OCI-M2 (cell line): ENCODE results near the gene C6orf132.
"Not testable (repeated sequence)": the region's sequence is repeated elsewhere in the genome, so short reads cannot be mapped to it uniquely, and the experiment has no call there.

Experiments
- DNase-seq: peaks from one replicate; lab custom pipeline; 2025; ENCODE audit not compliant: unreplicated experiment; lab: John Stamatoyannopoulos, UW

C6orf132 gene

DNA sequence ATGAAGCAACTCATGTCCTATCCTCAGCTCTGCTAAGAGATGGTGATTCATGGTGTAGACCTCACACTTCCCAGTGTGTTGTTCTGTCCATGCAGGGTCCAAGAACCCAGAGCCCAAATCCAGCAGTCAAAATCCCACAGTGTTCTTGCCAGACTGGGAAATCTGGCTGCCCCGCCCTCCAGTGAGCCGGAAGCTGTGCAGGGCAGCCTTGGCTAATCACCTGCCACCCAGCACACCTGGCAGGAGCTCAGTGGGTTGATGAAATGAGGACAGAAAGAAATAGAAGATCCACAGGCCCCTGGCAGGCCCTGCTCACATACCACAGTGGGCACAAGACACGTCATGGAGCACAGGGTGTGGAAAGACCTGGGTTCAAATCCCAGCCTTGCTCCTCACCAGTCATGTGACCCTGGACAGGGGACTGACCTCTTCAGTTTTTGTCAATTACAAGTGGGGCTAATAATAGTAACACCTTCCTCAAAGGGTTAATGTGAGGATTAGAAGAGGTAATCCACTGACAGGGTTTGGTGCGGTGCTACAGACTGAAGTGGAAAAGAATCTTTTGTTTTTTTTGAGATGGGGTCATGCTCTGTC lies 17.1 kb upstream of the C6orf132 start:
- DNase-seq: no peak

DNA sequence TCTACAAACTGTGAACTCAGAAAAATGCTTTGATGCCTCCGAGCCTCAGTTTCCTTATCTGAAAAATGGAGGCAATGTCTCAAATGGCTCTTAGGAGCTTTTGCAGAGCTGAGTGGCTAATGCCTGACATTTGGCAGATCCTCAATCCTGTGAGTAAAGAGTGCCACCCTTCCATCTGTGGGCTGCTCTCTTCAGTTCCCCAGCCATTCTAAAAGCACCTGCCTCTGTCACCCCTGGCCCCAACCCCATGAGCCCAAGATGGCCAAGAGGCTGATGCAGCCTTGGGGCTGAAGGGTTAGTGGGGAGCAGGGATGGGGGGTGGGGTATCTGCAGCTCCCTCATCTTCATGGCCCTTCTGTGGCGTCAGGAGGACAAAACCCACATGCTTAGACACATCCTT lies 16.2 kb upstream of the C6orf132 start:
- DNase-seq: no peak

DNA sequence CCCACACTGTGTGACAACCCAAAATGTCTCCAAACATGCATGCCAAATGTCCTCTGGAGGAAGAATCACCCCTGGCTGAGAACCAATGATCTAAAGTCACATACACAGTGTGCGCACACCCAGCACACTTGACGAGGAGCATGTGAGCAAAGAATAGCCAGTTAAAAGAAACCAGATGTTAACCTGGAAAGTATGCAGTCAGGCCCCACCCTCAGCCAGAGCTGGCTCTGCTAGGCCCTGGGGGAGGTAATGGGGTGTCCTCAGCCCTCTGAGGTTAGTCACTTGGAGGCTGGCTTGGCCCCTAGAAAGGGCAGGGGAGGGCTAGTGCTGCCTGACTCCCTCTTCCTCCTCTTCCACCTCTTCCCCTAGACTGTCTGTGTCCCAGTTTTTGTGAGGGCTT lies 15.6 kb upstream of the C6orf132 start:
- no peak for DNase-seq

- DNase-seq: no peak
Measured at GRCh38 chr6:42156638-42157037, 14.2 kb upstream of the C6orf132 start.

DNA sequence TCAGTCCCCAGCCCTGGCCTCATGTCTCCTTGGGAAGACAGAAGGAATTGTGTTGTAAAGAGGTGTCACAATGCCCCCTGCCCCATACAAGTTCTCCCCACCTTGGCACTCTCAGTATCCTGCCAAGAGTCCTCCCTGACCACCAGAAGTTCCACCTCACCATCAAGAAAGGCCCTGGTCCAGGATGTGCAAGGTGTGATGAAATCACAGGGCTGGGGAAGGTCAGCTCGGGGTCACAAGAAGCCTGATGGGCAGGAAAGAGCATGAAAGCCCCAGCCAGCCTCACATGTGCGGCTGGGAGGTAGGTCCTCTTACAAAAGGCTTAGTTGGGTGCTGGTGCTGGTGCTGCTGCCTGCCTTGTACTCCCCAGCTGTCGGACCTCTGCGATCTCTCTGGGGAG lies 12.9 kb upstream of the C6orf132 start:
- DNase-seq: no peak

- no peak for DNase-seq
Measured at GRCh38 chr6:42154461-42155209, 12.2 kb upstream of the C6orf132 start.

- DNase-seq: no peak
Measured at GRCh38 chr6:42153921-42154320, 11.5 kb upstream of the C6orf132 start.

DNA sequence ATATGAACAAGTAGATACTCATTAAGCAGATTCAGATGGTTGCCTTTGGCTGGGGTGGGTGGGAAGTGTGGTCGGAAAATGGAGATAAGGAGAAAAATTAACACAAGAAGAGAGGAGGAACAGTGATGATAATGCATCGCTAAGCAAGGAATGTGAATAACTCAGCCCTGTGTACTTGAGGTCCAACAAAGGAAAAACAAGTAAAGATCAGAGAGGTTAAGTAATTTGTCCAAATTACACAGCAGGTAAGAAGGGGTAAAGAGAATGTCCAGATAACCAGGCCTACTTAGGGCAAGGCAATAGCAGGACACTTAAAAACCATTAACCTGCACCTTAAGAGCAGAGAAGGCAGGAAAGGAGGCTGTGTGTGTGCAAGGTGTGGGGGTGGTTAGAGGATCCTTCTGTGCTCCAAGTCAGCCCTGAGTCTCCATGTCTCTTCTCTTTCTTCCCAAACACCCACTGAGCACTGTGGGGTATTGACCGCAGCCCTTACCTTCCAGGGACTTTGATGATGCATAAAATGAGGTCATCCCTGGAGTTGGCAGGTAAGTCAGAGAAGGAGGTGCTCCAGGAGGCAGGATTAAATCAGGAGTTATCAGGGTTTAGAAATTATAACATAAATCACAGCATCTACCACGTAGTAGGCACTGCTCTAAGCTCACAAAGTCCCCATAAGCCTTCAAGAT lies 10.3 kb upstream of the C6orf132 start:
- not testable (repeated sequence) for DNase-seq

GRCh38 chr6:42152024-42152423 lies 9.6 kb upstream of the C6orf132 start:
- DNase-seq: no peak

- no peak for DNase-seq
Measured at GRCh38 chr6:42150254-42150653, 7.8 kb upstream of the C6orf132 start.

- no peak for DNase-seq
Measured at GRCh38 chr6:42148058-42148457, 5.6 kb upstream of the C6orf132 start.

GRCh38 chr6:42147138-42147562 lies 4.7 kb upstream of the C6orf132 start:
- no peak for DNase-seq

DNA sequence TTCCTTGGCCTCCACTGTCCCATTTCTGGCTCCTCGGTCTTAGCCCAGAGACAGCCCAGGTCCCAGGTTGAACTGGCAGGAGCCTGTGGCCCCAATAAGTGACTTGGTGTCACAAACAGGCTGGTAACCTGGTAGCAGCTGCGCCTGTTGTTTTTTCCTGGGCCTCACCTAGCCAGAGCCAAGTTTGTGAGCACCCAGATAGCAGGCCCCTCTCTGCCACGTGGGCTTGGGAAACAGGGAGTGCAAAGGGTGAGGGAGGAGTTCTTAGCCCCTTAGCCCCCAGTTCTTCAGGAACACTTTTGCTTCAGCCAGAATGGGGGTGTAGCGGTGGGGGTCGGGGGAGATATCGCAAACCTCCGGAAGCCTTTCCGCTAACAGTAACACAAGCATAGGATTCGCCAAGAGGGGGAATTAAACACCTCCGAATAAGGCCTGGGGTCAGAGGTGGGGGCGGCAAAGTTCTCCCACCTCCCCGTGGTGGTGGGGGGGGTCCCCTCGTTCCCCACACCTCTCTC lies 760 bp downstream of the C6orf132 start:
- no peak for DNase-seq

- DNase-seq: no peak
Measured at GRCh38 chr6:42140756-42141602, 1.4 kb downstream of the C6orf132 start.

GRCh38 chr6:42140032-42140431 lies 2.4 kb downstream of the C6orf132 start:
- DNase-seq: no peak

DNA sequence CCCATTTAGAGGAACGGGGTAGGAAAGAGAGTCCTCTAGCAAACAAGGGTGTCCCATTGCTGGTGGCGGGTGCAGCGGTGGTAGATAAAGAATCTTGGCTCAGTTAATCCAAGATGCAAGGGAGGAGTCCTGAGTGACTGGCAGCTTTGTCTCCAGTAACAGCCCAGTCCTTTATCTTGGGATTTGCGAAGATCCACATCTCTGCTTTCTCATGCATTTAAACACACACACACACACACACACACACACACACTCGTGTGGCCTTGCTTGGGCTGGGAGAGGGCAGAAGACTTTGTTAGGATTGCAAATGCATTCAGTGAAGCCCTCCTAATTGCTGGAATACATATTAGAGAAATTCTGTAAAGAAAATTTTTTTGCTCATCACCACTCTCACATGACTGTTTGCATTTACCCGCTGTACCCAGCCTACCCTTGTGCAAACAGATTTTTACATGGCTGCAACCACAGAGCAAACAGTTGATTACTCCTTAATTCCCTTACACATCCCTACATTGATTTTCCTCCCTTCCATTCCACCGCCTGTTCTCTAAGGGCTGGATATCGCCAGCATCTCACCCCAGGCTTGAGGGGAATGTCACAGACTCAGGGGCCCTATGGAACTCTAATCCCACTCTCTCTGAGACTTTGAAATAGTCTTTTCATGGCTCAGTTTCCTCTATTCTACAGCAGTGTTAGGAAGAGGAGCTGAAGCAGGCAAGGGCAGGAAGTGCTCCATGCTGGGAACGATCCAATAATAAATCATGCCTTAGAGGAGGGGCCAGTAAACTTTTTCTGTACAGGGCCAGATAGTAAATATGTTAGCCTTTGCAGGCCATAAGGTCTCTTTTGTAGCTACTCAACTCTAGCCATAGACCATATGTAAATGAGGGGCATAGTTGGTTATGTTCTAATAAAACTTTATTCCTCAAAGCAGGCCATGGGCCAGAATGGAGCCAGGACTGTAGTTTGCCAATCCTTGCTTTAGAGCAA lies 3.5 kb downstream of the C6orf132 start:
- DNase-seq: no peak

GRCh38 chr6:42138190-42138589 lies 4.2 kb downstream of the C6orf132 start:
- DNase-seq: no peak

DNA sequence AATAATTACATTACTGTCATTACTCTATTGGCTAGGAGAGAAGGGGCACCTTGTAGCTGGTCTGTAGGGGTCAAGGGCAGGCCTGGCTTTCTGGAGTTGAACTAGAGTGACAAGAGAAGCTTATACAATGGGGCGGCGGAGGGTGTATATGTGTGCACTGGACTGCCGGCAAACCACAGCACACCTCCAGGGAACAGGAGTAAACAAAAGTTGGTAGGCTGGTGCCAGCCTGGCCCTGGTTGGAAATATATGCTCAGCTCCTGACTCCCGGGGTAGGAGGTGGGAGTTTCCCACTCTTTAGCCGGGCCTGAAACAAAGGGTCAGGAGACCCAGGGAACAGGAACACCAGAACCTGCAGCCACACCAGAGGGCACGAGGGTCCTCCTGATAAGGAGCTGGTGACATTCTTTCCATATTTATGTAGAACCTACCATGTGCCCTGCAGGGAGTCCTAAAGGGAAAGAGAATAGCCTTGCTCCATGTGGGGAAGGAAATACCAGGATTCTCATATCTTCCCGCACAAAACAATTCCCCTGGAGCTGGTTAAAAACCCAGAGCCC lies 5.1 kb downstream of the C6orf132 start:
- DNase-seq: no peak

- DNase-seq: no peak
Measured at GRCh38 chr6:42136508-42137193, 5.8 kb downstream of the C6orf132 start.
